Measurements from ENCODE around the gene OOSP4A.

OOSP4A gene

DNA sequence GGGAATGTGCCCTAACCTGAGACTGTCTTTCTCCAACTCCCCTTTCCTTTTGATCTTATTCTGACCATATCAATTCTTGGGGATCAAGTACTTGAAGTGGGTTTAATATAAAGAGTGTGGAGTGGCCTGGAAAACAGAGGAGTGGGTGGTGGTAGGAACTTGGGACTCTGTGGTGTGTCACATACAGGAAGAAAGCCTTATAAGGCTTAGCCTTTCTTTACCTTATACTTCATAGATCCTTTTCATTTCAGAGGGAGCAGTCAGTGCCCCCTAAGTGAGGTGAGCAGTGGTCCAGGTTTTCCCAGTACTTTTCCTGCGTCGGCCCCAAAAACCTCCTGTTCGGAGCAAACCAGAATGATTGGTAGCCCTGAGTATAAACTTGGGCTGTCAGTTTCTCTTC is 25.1 kb upstream of the OOSP4A start:
- TF ChIP-seq, protein P1, sequence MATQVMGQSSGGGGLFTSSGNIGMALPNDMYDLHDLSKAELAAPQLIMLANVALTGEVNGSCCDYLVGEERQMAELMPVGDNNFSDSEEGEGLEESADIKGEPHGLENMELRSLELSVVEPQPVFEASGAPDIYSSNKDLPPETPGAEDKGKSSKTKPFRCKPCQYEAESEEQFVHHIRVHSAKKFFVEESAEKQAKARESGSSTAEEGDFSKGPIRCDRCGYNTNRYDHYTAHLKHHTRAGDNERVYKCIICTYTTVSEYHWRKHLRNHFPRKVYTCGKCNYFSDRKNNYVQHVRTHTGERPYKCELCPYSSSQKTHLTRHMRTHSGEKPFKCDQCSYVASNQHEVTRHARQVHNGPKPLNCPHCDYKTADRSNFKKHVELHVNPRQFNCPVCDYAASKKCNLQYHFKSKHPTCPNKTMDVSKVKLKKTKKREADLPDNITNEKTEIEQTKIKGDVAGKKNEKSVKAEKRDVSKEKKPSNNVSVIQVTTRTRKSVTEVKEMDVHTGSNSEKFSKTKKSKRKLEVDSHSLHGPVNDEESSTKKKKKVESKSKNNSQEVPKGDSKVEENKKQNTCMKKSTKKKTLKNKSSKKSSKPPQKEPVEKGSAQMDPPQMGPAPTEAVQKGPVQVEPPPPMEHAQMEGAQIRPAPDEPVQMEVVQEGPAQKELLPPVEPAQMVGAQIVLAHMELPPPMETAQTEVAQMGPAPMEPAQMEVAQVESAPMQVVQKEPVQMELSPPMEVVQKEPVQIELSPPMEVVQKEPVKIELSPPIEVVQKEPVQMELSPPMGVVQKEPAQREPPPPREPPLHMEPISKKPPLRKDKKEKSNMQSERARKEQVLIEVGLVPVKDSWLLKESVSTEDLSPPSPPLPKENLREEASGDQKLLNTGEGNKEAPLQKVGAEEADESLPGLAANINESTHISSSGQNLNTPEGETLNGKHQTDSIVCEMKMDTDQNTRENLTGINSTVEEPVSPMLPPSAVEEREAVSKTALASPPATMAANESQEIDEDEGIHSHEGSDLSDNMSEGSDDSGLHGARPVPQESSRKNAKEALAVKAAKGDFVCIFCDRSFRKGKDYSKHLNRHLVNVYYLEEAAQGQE (IDR thresholded peaks at IDR 0.05; ENCODE audit: insufficient read depth in 1 of 2, low read depth in 2 of 2, low read length in 2 of 2) = no peak
- TF ChIP-seq FOXP2 (optimal IDR thresholded peaks at IDR 0.05; ENCODE audit: borderline replicate concordance, extremely low read depth, extremely low read length, insufficient read depth) (no peak), POLR2AphosphoS5 (IDR thresholded peaks at IDR 0.05; ENCODE audit: low read depth, low read length) (no peak), SIN3A (IDR thresholded peaks at IDR 0.05; ENCODE audit: borderline replicate concordance, insufficient read depth, low read length) (no peak), TAF1 (IDR thresholded peaks at IDR 0.05; ENCODE audit: borderline replicate concordance, insufficient read depth, low read length) (no peak)

DNA sequence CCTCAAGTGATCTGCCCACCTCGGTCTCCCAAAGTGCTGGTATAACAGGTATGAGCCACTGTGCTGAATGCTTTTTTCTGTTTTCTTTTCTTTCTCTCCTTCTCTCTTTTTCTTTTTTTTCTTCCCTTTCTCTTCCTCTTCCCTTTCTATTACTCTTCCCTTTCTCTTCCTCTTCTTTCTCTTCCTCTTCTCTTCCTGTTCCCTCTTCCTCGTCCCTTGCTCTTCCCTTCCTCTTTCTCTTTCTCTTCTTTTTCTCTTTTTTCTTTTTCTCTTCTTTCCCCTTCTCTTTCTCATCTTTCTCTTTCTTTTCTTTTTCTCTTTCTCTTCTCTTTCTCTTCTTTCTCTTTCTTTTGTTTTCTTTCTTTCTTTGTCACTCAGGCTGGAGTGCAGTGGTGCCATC is 24.4 kb upstream of the OOSP4A start:
- TF ChIP-seq, protein P1 (IDR thresholded peaks at IDR 0.05; ENCODE audit: insufficient read depth in 1 of 2, low read depth in 2 of 2, low read length in 2 of 2) = no peak
- TF ChIP-seq FOXP2 (optimal IDR thresholded peaks at IDR 0.05; ENCODE audit: borderline replicate concordance, extremely low read depth, extremely low read length, insufficient read depth) (no peak), SIN3A (IDR thresholded peaks at IDR 0.05; ENCODE audit: borderline replicate concordance, insufficient read depth, low read length) (no peak), POLR2AphosphoS5 (IDR thresholded peaks at IDR 0.05; ENCODE audit: low read depth, low read length) (no peak), TAF1 (IDR thresholded peaks at IDR 0.05; ENCODE audit: borderline replicate concordance, insufficient read depth, low read length) (no peak)

DNA sequence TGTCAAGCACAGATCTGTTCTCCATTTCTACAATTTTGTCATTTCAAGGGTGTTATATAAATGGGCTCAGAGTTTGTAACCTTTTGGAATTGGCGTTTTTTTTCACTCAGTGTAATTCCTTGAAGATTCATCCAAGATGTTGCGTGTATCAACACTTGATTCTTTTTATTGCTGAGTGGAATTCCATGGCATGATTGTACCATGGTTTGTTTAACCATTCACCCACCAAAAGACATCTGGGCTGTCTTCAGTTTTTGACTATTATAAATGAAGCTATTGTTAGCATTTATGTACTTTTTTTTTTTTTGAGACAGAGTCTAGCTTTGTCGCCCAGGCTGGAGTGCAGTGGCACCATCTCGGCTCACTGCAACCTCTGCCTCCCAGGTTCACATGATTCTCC is 22.7 kb upstream of the OOSP4A start:
- TF ChIP-seq TAF1 (IDR thresholded peaks at IDR 0.05; ENCODE audit: borderline replicate concordance, insufficient read depth, low read length) (no peak), SIN3A (IDR thresholded peaks at IDR 0.05; ENCODE audit: borderline replicate concordance, insufficient read depth, low read length) (no peak), POLR2AphosphoS5 (IDR thresholded peaks at IDR 0.05; ENCODE audit: low read depth, low read length) (no peak), FOXP2 (optimal IDR thresholded peaks at IDR 0.05; ENCODE audit: borderline replicate concordance, extremely low read depth, extremely low read length, insufficient read depth) (no peak)
- TF ChIP-seq, protein P1 (IDR thresholded peaks at IDR 0.05; ENCODE audit: insufficient read depth in 1 of 2, low read depth in 2 of 2, low read length in 2 of 2) = no peak

DNA sequence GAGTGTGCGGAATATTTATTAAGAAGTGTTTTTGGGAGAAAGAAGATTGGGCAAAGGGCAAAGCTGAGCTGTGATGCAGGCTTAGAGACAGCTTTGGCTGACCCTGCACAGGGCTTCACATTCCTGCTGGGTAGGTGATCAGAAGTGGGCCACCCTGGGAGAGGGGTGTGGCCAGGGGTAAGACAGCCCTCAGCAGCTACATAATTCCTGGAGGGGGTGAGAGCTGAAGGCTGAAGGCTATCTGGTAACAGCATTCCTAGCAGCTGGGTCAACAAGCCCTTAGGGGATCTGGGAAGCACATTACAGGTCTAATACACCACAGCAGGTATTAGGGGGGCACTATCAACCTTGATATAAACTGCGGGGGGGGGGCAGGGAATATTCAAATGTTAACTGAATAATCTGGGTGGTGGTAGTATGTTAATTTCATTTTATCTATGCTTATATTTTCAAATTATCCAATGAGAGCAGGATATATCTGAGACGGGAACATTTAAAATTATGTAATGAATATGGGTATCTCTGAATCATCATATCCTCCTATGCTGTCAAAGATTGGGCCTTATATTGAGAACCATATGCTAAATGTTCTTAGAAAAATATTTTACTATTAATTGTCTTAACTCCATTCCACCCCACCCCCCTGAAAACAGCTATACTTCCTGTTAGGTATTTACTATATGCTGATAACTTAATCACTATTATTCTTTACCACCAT is 19.7 kb upstream of the OOSP4A start:
- no peak for TF ChIP-seq SIN3A (IDR thresholded peaks at IDR 0.05; ENCODE audit: borderline replicate concordance, insufficient read depth, low read length)
- TF ChIP-seq, protein P1 (IDR thresholded peaks at IDR 0.05; ENCODE audit: insufficient read depth in 1 of 2, low read depth in 2 of 2, low read length in 2 of 2) = no peak
- TF ChIP-seq POLR2AphosphoS5 (IDR thresholded peaks at IDR 0.05; ENCODE audit: low read depth, low read length) = no peak
- no peak for TF ChIP-seq TAF1 (IDR thresholded peaks at IDR 0.05; ENCODE audit: borderline replicate concordance, insufficient read depth, low read length)
- no peak for TF ChIP-seq FOXP2 (optimal IDR thresholded peaks at IDR 0.05; ENCODE audit: borderline replicate concordance, extremely low read depth, extremely low read length, insufficient read depth)

All from PFSK-1 (cell line).